ENCODE measurements around the gene SYTL2. TPM values are rescaled to one million over a fixed set of nuclear protein-coding genes. Genes with fewer than 3 reads are reported as not detected.
A peak's percentile ranks its signal among the peaks of the same experiment; 100 is the strongest.
"Not testable (repeated sequence)": the region's sequence is repeated elsewhere in the genome, so short reads cannot be mapped to it uniquely, and the experiment has no call there.

The SYTL2 gene, protein sequence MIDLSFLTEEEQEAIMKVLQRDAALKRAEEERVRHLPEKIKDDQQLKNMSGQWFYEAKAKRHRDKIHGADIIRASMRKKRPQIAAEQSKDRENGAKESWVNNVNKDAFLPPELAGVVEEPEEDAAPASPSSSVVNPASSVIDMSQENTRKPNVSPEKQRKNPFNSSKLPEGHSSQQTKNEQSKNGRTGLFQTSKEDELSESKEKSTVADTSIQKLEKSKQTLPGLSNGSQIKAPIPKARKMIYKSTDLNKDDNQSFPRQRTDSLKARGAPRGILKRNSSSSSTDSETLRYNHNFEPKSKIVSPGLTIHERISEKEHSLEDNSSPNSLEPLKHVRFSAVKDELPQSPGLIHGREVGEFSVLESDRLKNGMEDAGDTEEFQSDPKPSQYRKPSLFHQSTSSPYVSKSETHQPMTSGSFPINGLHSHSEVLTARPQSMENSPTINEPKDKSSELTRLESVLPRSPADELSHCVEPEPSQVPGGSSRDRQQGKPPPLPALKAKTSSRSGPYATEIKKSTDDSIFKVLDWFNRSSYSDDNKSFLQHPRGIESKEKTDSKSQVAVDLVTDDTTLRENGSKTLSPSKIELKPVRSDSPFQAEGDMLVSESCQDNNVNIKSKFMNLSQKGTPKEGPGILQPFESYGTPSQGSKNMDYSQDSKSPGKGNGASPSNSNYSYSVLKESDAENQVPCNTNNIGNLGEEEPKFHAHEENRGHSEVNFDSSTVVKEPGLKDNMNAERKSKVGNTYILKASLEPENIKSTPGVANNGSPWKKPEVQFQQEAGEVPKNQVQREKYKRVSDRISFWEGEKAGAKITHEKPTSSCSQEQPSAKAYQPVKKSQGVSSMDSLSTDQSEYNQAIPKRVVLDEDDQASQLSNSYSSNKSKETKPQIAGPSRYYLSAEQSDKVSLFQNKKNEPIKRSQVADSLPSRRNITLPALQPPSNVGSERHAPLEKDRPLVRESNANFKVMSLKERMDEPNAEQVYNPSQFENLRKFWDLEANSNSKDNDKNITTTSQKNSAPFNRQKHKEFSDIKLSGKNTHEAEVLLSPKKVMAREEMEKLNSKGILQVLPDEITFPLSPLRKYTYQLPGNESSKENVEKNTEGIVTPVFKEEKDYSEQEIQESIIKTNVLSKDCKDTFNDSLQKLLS (N-terminal part only)
- polyA plus RNA-seq = 2.3 and 4.5 TPM in 2 replicates
- 2.9 and 3.8 TPM in 2 replicates for polyA minus RNA-seq

DNA sequence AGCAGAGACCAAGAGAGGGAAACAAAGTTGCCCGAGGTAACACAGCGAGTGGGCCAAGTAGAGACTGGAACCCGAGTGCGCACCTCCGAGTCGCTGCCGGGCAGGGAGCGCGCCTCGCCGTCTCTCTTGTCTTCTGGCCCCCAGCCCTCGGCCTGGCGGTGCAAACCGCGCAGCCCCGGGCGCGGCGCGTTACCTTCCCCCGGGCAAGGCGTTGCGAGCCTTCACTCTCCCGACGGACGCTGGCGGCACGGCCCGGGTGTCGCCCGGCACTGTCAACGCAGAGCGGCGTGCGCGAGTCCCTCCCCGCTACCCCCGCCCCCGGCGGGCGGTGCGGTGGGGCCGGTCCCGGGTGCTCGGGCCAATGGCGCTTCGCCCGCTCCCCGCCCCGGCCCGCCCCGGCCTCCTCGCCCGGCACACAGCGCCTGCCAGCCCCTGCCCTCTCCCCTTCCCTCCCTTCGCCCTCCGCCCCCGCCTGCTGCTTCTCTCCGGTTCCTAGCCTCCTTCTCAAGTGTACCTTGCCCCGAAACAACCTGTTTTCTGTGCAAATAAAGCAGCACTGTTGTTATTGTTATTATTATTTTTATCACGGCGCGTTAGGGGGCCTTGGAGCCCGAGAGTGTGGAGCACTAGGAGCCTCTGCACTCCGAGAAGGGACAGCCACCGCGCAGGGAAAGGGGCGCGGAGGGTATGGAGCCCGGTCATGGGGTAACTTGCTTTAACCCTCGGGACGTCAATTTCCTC, at the start of gene SYTL2:
TSS of gene SYTL2 (minus strand) at position 271 of the 741 bp plus-strand sequence. CDS start 53,416 bp downstream, outside the sequence.
- Histone ChIP-seq H3K36me3 (ENCODE audit: insufficient read depth, low read length) (no peaks in the 10 kb centered on the region), H3K27ac (ENCODE audit: low read length) (no peak within 1 kb of the TSS), H3K9me2 (ENCODE audit: insufficient read depth, low read length) (no peaks in the 10 kb centered on the region), H2AFZ (ENCODE audit: low read depth, low read length) (peak within 1 kb of the TSS; percentile 25), H3F3A (ENCODE audit: insufficient read depth, low read length, poor library complexity, severe bottlenecking) (no peaks in the 10 kb centered on the region), H3K9me3 (ENCODE audit: low read length) (no peaks in the 10 kb centered on the region), H4K20me1 (ENCODE audit: insufficient read depth) (no peaks in the 10 kb centered on the region), H3K4me3 (ENCODE audit: low read length) (peak within 1 kb of the TSS; percentile 77), H3K79me2 (replicated peaks; ENCODE audit: insufficient read depth, low read length) (no peaks in the 10 kb centered on the region), H3K27me3 (ENCODE audit: insufficient read depth, low read depth, low read length) (peaks cover 22% of the 10 kb centered on the region), H3K9ac (ENCODE audit: low read length) (peak within 1 kb of the TSS; percentile 48), H3K4me2 (ENCODE audit: low read length) (peak within 1 kb of the TSS; percentile 81)
- no peak for TF ChIP-seq EP300 (conservative IDR thresholded peaks at IDR 0.05; ENCODE audit: poor library complexity, severe bottlenecking)
- TF ChIP-seq MXI1 (conservative IDR thresholded peaks at IDR 0.05; ENCODE audit: poor library complexity, severe bottlenecking) = no peak
- TF ChIP-seq, protein P1, sequence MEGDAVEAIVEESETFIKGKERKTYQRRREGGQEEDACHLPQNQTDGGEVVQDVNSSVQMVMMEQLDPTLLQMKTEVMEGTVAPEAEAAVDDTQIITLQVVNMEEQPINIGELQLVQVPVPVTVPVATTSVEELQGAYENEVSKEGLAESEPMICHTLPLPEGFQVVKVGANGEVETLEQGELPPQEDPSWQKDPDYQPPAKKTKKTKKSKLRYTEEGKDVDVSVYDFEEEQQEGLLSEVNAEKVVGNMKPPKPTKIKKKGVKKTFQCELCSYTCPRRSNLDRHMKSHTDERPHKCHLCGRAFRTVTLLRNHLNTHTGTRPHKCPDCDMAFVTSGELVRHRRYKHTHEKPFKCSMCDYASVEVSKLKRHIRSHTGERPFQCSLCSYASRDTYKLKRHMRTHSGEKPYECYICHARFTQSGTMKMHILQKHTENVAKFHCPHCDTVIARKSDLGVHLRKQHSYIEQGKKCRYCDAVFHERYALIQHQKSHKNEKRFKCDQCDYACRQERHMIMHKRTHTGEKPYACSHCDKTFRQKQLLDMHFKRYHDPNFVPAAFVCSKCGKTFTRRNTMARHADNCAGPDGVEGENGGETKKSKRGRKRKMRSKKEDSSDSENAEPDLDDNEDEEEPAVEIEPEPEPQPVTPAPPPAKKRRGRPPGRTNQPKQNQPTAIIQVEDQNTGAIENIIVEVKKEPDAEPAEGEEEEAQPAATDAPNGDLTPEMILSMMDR (IDR thresholded peaks at IDR 0.05; ENCODE audit: poor library complexity, severe bottlenecking) = peak; percentile 21
- no peak for TF ChIP-seq EZH2 (IDR thresholded peaks at IDR 0.05; ENCODE audit: borderline replicate concordance, insufficient read depth, low read length, poor library complexity, severe bottlenecking)
- no peak for TF ChIP-seq RAD21 (conservative IDR thresholded peaks at IDR 0.05)
- TF ChIP-seq TAF1 (IDR thresholded peaks at IDR 0.05; ENCODE audit: low read depth) = no peak
- TF ChIP-seq SMC3 (conservative IDR thresholded peaks at IDR 0.05; ENCODE audit: poor library complexity) = peak; percentile 11
- TF ChIP-seq, protein P2, sequence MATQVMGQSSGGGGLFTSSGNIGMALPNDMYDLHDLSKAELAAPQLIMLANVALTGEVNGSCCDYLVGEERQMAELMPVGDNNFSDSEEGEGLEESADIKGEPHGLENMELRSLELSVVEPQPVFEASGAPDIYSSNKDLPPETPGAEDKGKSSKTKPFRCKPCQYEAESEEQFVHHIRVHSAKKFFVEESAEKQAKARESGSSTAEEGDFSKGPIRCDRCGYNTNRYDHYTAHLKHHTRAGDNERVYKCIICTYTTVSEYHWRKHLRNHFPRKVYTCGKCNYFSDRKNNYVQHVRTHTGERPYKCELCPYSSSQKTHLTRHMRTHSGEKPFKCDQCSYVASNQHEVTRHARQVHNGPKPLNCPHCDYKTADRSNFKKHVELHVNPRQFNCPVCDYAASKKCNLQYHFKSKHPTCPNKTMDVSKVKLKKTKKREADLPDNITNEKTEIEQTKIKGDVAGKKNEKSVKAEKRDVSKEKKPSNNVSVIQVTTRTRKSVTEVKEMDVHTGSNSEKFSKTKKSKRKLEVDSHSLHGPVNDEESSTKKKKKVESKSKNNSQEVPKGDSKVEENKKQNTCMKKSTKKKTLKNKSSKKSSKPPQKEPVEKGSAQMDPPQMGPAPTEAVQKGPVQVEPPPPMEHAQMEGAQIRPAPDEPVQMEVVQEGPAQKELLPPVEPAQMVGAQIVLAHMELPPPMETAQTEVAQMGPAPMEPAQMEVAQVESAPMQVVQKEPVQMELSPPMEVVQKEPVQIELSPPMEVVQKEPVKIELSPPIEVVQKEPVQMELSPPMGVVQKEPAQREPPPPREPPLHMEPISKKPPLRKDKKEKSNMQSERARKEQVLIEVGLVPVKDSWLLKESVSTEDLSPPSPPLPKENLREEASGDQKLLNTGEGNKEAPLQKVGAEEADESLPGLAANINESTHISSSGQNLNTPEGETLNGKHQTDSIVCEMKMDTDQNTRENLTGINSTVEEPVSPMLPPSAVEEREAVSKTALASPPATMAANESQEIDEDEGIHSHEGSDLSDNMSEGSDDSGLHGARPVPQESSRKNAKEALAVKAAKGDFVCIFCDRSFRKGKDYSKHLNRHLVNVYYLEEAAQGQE (IDR thresholded peaks at IDR 0.05; ENCODE audit: borderline replicate concordance) = no peak
- peak; percentile 11 for TF ChIP-seq POLR2AphosphoS5 (IDR thresholded peaks at IDR 0.05)

DNA sequence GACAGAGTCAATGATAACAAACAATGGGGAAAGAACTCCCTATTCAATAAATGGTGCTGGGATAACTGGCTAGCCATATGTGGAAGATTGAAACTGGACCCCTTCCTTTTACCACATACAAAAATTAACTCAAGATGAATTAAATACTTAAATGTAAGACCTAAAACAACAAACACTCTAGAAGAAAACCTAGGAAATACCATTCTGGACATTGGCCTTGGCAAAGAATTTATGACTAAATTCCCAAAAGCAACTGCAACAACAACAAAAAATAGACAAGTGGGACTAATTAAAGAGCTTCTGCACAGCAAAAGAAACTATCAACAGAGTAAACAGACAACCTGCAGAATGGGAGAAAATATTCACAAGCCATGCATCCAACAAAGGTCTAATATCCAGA, 48.6 kb upstream of the SYTL2 start:
- not testable (repeated sequence) for H3F3A ChIP-seq (ENCODE audit: insufficient read depth, low read length, poor library complexity, severe bottlenecking); H3K9me2 ChIP-seq (ENCODE audit: insufficient read depth, low read length); H3K36me3 ChIP-seq (ENCODE audit: insufficient read depth, low read length); H3K4me3 ChIP-seq (ENCODE audit: low read length); H3K9ac ChIP-seq (ENCODE audit: low read length); H4K20me1 ChIP-seq (ENCODE audit: insufficient read depth); H3K9me3 ChIP-seq (ENCODE audit: low read length); H3K27ac ChIP-seq (ENCODE audit: low read length); H3K27me3 ChIP-seq (ENCODE audit: insufficient read depth, low read depth, low read length); H3K79me2 ChIP-seq (replicated peaks; ENCODE audit: insufficient read depth, low read length); H2AFZ ChIP-seq (ENCODE audit: low read depth, low read length); H3K4me2 ChIP-seq (ENCODE audit: low read length)

Measured in neural cell (in vitro differentiated cells).